ENCODE data around the gene DAP.

Gene DAP

GRCh38 chr5:10726913-10727517 is 34.0 kb downstream of the DAP start:
- H2AFZ ChIP-seq (ENCODE audit: low read depth, low read length): no peak overlapping the region
- no peak overlapping the region for H3K4me2 ChIP-seq (ENCODE audit: insufficient read depth, low read length)
- peaks cover 41% of the 10 kb centered on the region for H3K36me3 ChIP-seq (ENCODE audit: insufficient read depth, low read length)
- H3K27me3 ChIP-seq (ENCODE audit: insufficient read depth, low read length, poor library complexity): no peaks in the 10 kb centered on the region
- no peaks in the 10 kb centered on the region for H3K4me1 ChIP-seq (ENCODE audit: insufficient read depth, low read length)
- H3K9me3 ChIP-seq (ENCODE audit: insufficient read depth, low read length, severe bottlenecking): no peaks in the 10 kb centered on the region
- H4K20me1 ChIP-seq (ENCODE audit: insufficient read depth, low read length): peaks cover 7% of the 10 kb centered on the region; the same call in 1 of the 2 replicates
- H3K79me2 ChIP-seq (ENCODE audit: insufficient read depth, low read length): no peaks in the 10 kb centered on the region
- H3K4me3 ChIP-seq (ENCODE audit: low read depth in 1 of 2, low read length in 2 of 2): no peak overlapping the region
- DNase-seq (no peak), ATAC-seq (ENCODE audit: insufficient read depth, low read depth) (0 out of 3 replicates have a peak, but pooled peaks have one; percentile 25)
- no peak overlapping the region for H3K9ac ChIP-seq (ENCODE audit: low read depth, low read length)
- no peak overlapping the region for H3K27ac ChIP-seq (ENCODE audit: low read length)
- TF ChIP-seq EZH2 (IDR thresholded peaks at IDR 0.05; ENCODE audit: borderline replicate concordance, low read depth, low read length, severe bottlenecking) (no peak), CTCF (IDR thresholded peaks at IDR 0.05; ENCODE audit: borderline replicate concordance, extremely low read depth, low read length, poor library complexity, severe bottlenecking) (no peak)

- no peak overlapping the region for H3K27ac ChIP-seq (ENCODE audit: low read length)
- no peaks in the 10 kb centered on the region for H3K9me3 ChIP-seq (ENCODE audit: insufficient read depth, low read length, severe bottlenecking)
- TF ChIP-seq CTCF (IDR thresholded peaks at IDR 0.05; ENCODE audit: borderline replicate concordance, extremely low read depth, low read length, poor library complexity, severe bottlenecking): no peak
- no peak for TF ChIP-seq EZH2 (IDR thresholded peaks at IDR 0.05; ENCODE audit: borderline replicate concordance, low read depth, low read length, severe bottlenecking)
- H3K79me2 ChIP-seq (ENCODE audit: insufficient read depth, low read length): no peaks in the 10 kb centered on the region
- 0 out of 2 replicates have a peak, but pooled peaks cover 7% of the 10 kb centered on the region for H4K20me1 ChIP-seq (ENCODE audit: insufficient read depth, low read length)
- no peaks in the 10 kb centered on the region for H3K4me1 ChIP-seq (ENCODE audit: insufficient read depth, low read length)
- no peak overlapping the region for H3K4me2 ChIP-seq (ENCODE audit: insufficient read depth, low read length)
- no peak overlapping the region for H3K4me3 ChIP-seq (ENCODE audit: low read depth in 1 of 2, low read length in 2 of 2)
- no peak overlapping the region for H2AFZ ChIP-seq (ENCODE audit: low read depth, low read length)
- no peak for ATAC-seq (ENCODE audit: insufficient read depth, low read depth)
- peaks cover 41% of the 10 kb centered on the region for H3K36me3 ChIP-seq (ENCODE audit: insufficient read depth, low read length)
- DNase-seq: no peak
- no peaks in the 10 kb centered on the region for H3K27me3 ChIP-seq (ENCODE audit: insufficient read depth, low read length, poor library complexity)
- no peak overlapping the region for H3K9ac ChIP-seq (ENCODE audit: low read depth, low read length)
Measured at GRCh38 chr5:10726179-10726912, 34.7 kb downstream of the DAP start.

GRCh38 chr5:10725636-10726035 is 35.4 kb downstream of the DAP start:
- H2AFZ ChIP-seq (ENCODE audit: low read depth, low read length): no peak overlapping the region
- H3K4me1 ChIP-seq (ENCODE audit: insufficient read depth, low read length): no peaks in the 10 kb centered on the region
- H3K9me3 ChIP-seq (ENCODE audit: insufficient read depth, low read length, severe bottlenecking): no peaks in the 10 kb centered on the region
- H4K20me1 ChIP-seq (ENCODE audit: insufficient read depth, low read length): 0 out of 2 replicates have a peak, but pooled peaks cover 7% of the 10 kb centered on the region
- DNase-seq (no peak), ATAC-seq (ENCODE audit: insufficient read depth, low read depth) (no peak)
- TF ChIP-seq CTCF (IDR thresholded peaks at IDR 0.05; ENCODE audit: borderline replicate concordance, extremely low read depth, low read length, poor library complexity, severe bottlenecking) (no peak), EZH2 (IDR thresholded peaks at IDR 0.05; ENCODE audit: borderline replicate concordance, low read depth, low read length, severe bottlenecking) (no peak)
- H3K79me2 ChIP-seq (ENCODE audit: insufficient read depth, low read length): no peaks in the 10 kb centered on the region
- H3K27ac ChIP-seq (ENCODE audit: low read length): no peak overlapping the region
- peaks cover 47% of the 10 kb centered on the region for H3K36me3 ChIP-seq (ENCODE audit: insufficient read depth, low read length)
- no peaks in the 10 kb centered on the region for H3K27me3 ChIP-seq (ENCODE audit: insufficient read depth, low read length, poor library complexity)
- H3K9ac ChIP-seq (ENCODE audit: low read depth, low read length): no peak overlapping the region
- no peak overlapping the region for H3K4me2 ChIP-seq (ENCODE audit: insufficient read depth, low read length)
- no peak overlapping the region for H3K4me3 ChIP-seq (ENCODE audit: low read depth in 1 of 2, low read length in 2 of 2)
